Spleen (tissue), 7 donors: ENCODE results near the gene MUC22.

ENCODE experiments used
- CTCF ChIP-seq, 11 experiments: fragments of 200-600 bp in 7 of 11; fragments of 450-650 bp in 4 of 11; sonication (generic) in 4 of 11; IDR thresholded peaks in 8 of 11; conservative IDR thresholded peaks in 3 of 11; 1 replicate in 7 of 11; 2 replicates in 4 of 11; pipeline versions ENCODE4 v1.4.0 to v1.8.0; 2016 to 2021; ENCODE audit warnings: antibody characterized with exemption in 11 of 11, inconsistent platforms in 4 of 11, mild to moderate bottlenecking in 1 of 11
- POLR2AphosphoS5 ChIP-seq, 3 donors: sonication (generic); formaldehyde crosslinking; IDR thresholded peaks; one replicate each; pipeline ENCODE4 v1.5.1; 2017; ENCODE audit warnings: antibody characterized with exemption in 3 of 3
- donor health status: DM: no; HTN: no; CAD: no; lungs with moderate emphysema.
- donor health status: DM: no; HTN: no; CAD: no.
- donor health status: DM: no; HTN: no; CAD: no.

GRCh38 chr6:31038559-31038958, 28.3 kb downstream of the MUC22 start:
- TF ChIP-seq CTCF (IDR thresholded peaks at IDR 0.05 in 8 of 11, conservative IDR thresholded peaks at IDR 0.05 in 3 of 11) (no peak), POLR2AphosphoS5 (IDR thresholded peaks at IDR 0.05) (no peak)
